T-helper 2 cell (primary cell): Measurements from ENCODE around the gene POLN.
A peak's percentile ranks its signal among the peaks of the same experiment; 100 is the strongest.

Experiments used
- DNase-seq, 5 experiments: peaks; one replicate each; pipeline versions ENCODE4 v3.0.0 to v3.0.0-alpha.2; 2012 to 2022

The POLN gene

GRCh38 chr4:2262145-2262943, 20.4 kb upstream of the POLN start:
- peak; percentile 93 to 100 (median 97) for DNase-seq

GRCh38 chr4:2261853-2262144, 19.9 kb upstream of the POLN start, which contains the start of gene MXD4:
TSS of gene MXD4 (minus strand) at chr4:2262109. CDS start at chr4:2261980, 129 bp downstream.
- DNase-seq, result no peak

- peak; percentile 44 to 76 (median 52) for DNase-seq
Observed at GRCh38 chr4:2261110-2261852, 19.4 kb upstream of the POLN start.

GRCh38 chr4:2260344-2261109, 18.6 kb upstream of the POLN start:
- DNase-seq, result peak in 2 of 5 experiments; percentile 3 to 7

- DNase-seq, result peak in 1 of 5 experiments; percentile 3
Observed at GRCh38 chr4:2259541-2260343, 17.8 kb upstream of the POLN start.

- DNase-seq, result peak in 1 of 5 experiments; percentile 4
Observed at GRCh38 chr4:2259036-2259540, 17.2 kb upstream of the POLN start.

- peak in 2 of 5 experiments; percentile 2 to 8 for DNase-seq
Observed at GRCh38 chr4:2258091-2259035, 16.4 kb upstream of the POLN start.

GRCh38 chr4:2257361-2258081, 15.6 kb upstream of the POLN start:
- DNase-seq, result no peak

- DNase-seq, result peak in 1 of 5 experiments; percentile 3
Observed at GRCh38 chr4:2256781-2257191, 14.9 kb upstream of the POLN start.

- DNase-seq, result peak in 1 of 5 experiments; percentile 2
Observed at GRCh38 chr4:2256156-2256731, 14.3 kb upstream of the POLN start.

- DNase-seq, result peak in 1 of 5 experiments; percentile 3
Observed at GRCh38 chr4:2255501-2256155, 13.7 kb upstream of the POLN start.

- DNase-seq, result peak in 1 of 5 experiments; percentile 3
Observed at GRCh38 chr4:2254665-2255500, 13.0 kb upstream of the POLN start.

- DNase-seq, result peak in 1 of 5 experiments; percentile 3
Observed at GRCh38 chr4:2253160-2254084, 11.5 kb upstream of the POLN start.

- DNase-seq, result peak in 1 of 5 experiments; percentile 1
Observed at GRCh38 chr4:2252530-2253091, 10.7 kb upstream of the POLN start.

GRCh38 chr4:2251795-2252529, 10.0 kb upstream of the POLN start:
- peak in 2 of 5 experiments; percentile 1 to 3 for DNase-seq
